Activated T-cell treated with anti-CD3 and anti-CD28 coated beads, Interleukin-2, amount 50 U/mL, for 72 hours (primary cell): ENCODE data around the gene KLRD1. TPM values are rescaled to one million over a fixed set of nuclear protein-coding genes. Genes with fewer than 3 reads are reported as not detected.
A peak's percentile ranks its signal among the peaks of the same experiment; 100 is the strongest.
"Not testable (repeated sequence)": the region's sequence is repeated elsewhere in the genome, so short reads cannot be mapped to it uniquely, and the experiment has no call there.

Experiments used
- ATAC-seq, 2 donors: fragments of 150-1000 bp; cut with Tn5 transposase; replicated peaks in 1 of 2; 2 replicates each; pipeline ENCODE4 v1.10.0; 2021; ENCODE audit warnings: moderate library complexity in 2 of 2, mild to moderate bottlenecking in 1 of 2
- DNase-seq, 2 donors: peaks; one replicate each; pipeline ENCODE4 v3.0.0; 2021 to 2022; ENCODE audit warnings: mixed read lengths in 1 of 2
- H3K27ac Mint-ChIP-seq: one replicate; pipeline ENCODE4 v1.8.0; 2022; ENCODE audit warnings: mild to moderate bottlenecking, moderate library complexity, mixed read lengths
- H3K27me3 Mint-ChIP-seq: one replicate; pipeline ENCODE4 v1.8.0; 2022; ENCODE audit warnings: low read depth, mixed read lengths
- H3K36me3 Mint-ChIP-seq, 2 donors: one replicate each; pipeline ENCODE4 v1.8.0; 2022; ENCODE audit warnings: mixed read lengths in 2 of 2, mild to moderate bottlenecking in 1 of 2; ENCODE audit not compliant: insufficient read depth in 2 of 2
- H3K4me1 Mint-ChIP-seq: one replicate; pipeline ENCODE4 v1.8.0; 2022; ENCODE audit warnings: low read depth, mixed read lengths
- H3K4me3 Mint-ChIP-seq, 2 donors: one replicate each; pipeline ENCODE4 v1.8.0; 2022; ENCODE audit warnings: mild to moderate bottlenecking in 2 of 2, mixed read lengths in 2 of 2, moderate library complexity in 2 of 2
- H3K9me3 Mint-ChIP-seq, 2 donors: one replicate each; pipeline ENCODE4 v1.8.0; 2022; ENCODE audit warnings: mixed read lengths in 2 of 2
- total RNA-seq, 2 donors: library from RNA; stranded (reverse); gene quantifications; one replicate each; pipeline ENCODE4 v1.2.3, GENCODE V29; 2022

KLRD1 gene
- total RNA-seq, 2 donors from 2014 or later, result 2.0 to 6.6 TPM

DNA sequence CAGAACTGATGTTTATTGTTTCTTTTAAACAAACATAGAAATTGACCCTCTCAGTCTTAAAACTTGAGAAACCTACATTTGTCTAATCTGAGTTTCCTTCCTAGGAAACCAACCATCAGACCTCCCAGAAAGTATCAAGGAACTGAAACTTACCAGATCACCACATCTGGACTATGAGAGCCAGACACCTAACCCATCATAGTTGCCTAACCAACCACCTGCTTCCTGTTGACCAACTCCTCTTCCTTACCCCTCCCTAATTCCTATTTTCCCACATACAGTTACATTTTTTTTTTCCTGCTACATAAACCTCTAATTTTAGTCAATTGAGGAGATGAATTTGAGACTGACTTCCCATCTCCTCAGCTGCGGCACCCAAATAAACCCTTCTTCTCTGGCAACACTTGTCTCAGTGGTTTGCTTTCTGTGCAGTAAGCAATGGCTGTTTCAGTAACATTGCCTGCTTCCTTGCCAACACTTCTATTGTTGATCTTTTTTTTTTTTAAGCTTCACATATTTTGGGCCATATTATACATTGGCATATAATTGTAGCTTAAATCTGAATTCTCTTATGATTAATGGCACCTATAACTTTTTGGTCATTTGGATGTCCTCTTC lies 34.3 kb downstream of the KLRD1 start:
- Mint-ChIP-seq H3K36me3 (peaks cover 4 to 9% of the 10 kb centered on the region in 2 donors), H3K27ac (no peak overlapping the region), H3K4me1 (peaks cover 6% of the 10 kb centered on the region), H3K4me3 (no peak overlapping the region), H3K9me3 (peaks cover 6 to 7% of the 10 kb centered on the region in 2 donors), H3K27me3 (peaks cover 14% of the 10 kb centered on the region)
- no peak for DNase-seq
- ATAC-seq, result no peak

DNA sequence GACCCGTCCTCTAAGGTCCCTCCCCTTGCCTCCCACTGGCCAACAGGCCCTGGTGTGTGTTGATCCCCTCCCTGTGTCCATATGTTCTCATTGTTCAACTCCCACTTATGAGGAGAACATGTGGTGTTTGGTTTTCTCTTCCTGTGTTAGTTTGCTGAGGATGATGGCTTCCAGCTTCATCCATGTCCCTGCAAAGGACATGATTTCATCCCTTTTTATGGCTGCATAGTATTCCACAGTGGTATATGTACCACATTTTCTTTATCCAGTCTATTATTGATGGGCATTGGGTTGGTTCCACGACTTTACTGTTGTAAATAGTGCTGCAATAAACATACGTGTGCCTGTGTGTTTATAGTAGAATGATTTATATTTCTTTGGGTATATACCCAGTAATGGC lies 43.8 kb downstream of the KLRD1 start:
- H3K4me1 Mint-ChIP-seq, H3K4me3 Mint-ChIP-seq, ATAC-seq, H3K27ac Mint-ChIP-seq, DNase-seq: not testable (repeated sequence)
- H3K27me3 Mint-ChIP-seq, result peaks cover 28% of the 10 kb centered on the region
- peaks cover 5 to 10% of the 10 kb centered on the region in 2 donors for H3K9me3 Mint-ChIP-seq
- peaks cover 11 to 21% of the 10 kb centered on the region in 2 donors for H3K36me3 Mint-ChIP-seq

DNA sequence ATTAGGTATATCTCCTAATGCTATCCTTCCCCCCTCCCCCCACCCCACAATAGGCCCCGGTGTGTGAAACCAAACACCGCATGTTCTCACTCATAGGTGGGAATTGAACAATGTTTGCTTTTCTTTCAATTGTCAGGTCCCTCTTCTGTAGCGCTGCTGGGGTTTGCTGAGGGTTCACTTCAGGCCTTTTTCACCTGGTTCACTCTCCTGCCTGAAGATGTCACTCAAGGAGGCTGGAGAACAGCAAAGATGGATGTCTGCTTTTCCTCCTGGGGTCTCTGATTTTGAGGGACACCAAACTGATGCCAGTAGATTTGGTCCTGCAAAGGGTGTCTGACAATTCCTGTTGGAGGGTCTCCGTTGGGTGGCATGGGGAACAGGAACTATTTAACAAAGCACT lies 46.4 kb downstream of the KLRD1 start:
- H3K4me1 Mint-ChIP-seq, result peaks cover 6% of the 10 kb centered on the region
- ATAC-seq (no peak), DNase-seq (no peak)
- peaks cover 8 to 18% of the 10 kb centered on the region in 2 donors for H3K36me3 Mint-ChIP-seq
- no peak overlapping the region for H3K27ac Mint-ChIP-seq
- H3K27me3 Mint-ChIP-seq, result peaks cover 28% of the 10 kb centered on the region
- H3K4me3 Mint-ChIP-seq, result no peak overlapping the region
- peaks cover 2 to 7% of the 10 kb centered on the region in 2 donors for H3K9me3 Mint-ChIP-seq

DNA sequence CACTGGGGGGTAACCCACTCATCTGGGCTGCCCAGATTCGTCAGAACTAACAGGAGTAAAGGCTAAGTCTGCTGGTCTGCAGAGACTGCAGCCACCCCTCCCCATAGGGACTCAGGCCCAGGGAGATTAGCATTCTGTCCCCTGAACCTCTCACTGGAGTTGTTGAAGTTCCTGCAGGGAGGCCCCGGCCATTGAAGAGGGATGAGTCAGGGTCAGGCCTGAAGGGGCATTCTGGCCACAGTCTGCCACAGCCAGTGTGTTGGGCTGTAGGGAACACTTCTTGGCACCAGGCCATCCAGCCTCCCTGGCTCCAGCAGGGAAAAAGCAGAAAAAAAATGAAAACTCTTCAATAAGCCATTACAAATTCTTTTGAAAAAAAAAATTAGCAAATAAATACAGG lies 46.8 kb downstream of the KLRD1 start:
- Mint-ChIP-seq H3K4me3 (no peak overlapping the region), H3K4me1 (peaks cover 10% of the 10 kb centered on the region), H3K27ac (no peak overlapping the region), H3K36me3 (peaks cover 8 to 18% of the 10 kb centered on the region in 2 donors), H3K27me3 (peaks cover 28% of the 10 kb centered on the region), H3K9me3 (peaks cover 2 to 7% of the 10 kb centered on the region in 2 donors)
- ATAC-seq (no peak), DNase-seq (no peak)

DNA sequence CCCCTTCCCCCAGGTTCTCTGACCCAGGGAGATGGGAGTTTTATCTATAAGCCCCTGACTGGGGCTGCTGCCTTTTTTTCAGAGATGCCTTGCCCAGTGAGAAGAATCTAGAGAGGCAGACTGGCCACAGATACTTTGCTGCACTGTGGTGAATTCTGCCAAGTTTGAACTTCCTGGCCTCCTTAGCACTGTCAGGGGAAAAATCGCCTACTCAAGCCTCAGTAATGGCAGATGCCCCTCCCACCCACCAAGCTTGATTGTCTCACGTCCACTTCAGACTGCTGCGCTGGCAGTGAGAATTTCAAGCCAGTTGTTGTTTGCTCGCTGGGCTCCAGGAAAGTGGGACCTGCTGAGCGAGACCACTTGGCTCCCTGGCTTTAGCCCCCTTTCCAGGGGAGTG lies 50.5 kb downstream of the KLRD1 start:
- H3K4me1 Mint-ChIP-seq, result peaks cover 27% of the 10 kb centered on the region
- ATAC-seq, result no peak
- peaks cover 2 to 3% of the 10 kb centered on the region in 2 donors for H3K36me3 Mint-ChIP-seq

DNA sequence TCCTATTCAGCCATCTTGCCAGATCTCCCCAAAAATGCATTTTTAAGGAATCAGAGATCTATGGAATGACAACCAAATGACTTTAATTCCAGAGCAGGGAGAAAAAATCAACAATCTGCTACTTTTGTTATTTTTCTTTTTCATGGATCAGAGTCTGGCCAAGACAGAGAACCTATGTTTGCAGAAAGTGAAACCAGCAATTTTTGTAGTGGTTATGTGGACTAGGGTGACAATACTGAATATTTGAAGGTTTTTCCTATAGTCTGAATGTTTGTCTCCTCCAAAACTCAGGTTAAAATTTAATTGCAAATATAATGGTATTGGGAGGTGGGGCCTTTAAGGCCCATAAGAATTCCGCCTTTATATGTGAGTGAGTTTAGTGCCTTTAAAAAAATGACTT lies 51.3 kb downstream of the KLRD1 start:
- Mint-ChIP-seq H3K4me3 (no peak overlapping the region), H3K36me3 (peaks cover 0 to 1% of the 10 kb centered on the region in 2 donors), H3K27ac (no peak overlapping the region), H3K9me3 (no peaks in the 10 kb centered on the region), H3K27me3 (no peaks in the 10 kb centered on the region), H3K4me1 (peaks cover 27% of the 10 kb centered on the region)
- ATAC-seq, result no peak
- DNase-seq, result no peak

More for the DNA sequence above, 50.5 kb downstream of the KLRD1 start:
- Mint-ChIP-seq H3K27ac (no peak overlapping the region), H3K9me3 (no peaks in the 10 kb centered on the region), H3K27me3 (peaks cover 6% of the 10 kb centered on the region), H3K4me3 (no peak overlapping the region)
- DNase-seq, result no peak

DNA sequence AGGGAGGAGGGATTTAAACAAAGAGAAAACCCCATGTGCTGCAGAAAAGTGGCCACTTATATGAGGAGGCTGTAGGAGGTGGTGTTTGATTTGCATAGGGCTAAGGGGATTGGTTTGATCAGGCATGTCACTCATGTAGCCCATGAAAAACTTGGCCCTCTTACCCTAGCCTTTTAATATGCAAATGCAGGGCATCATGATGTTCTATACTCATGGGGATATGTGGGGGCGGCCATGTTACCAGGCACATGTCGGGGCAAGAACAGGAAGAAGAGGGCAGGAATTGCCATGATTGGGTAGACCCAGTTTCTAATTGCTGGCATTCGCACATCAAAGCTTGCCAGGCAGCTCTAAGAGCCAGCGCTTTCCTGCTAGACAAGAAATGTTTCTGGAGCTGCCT lies 53.4 kb downstream of the KLRD1 start:
- H3K36me3 Mint-ChIP-seq, result peaks cover 0 to 1% of the 10 kb centered on the region in 2 donors
- no peaks in the 10 kb centered on the region for H3K9me3 Mint-ChIP-seq
- peak overlapping the region; percentile 0 to 31 for H3K4me3 Mint-ChIP-seq
- peak in 1 of 2 donors; percentile 18 for ATAC-seq
- H3K27ac Mint-ChIP-seq, result no peak overlapping the region
- peaks cover 23% of the 10 kb centered on the region for H3K4me1 Mint-ChIP-seq
- no peak for DNase-seq
- H3K27me3 Mint-ChIP-seq, result no peaks in the 10 kb centered on the region

DNA sequence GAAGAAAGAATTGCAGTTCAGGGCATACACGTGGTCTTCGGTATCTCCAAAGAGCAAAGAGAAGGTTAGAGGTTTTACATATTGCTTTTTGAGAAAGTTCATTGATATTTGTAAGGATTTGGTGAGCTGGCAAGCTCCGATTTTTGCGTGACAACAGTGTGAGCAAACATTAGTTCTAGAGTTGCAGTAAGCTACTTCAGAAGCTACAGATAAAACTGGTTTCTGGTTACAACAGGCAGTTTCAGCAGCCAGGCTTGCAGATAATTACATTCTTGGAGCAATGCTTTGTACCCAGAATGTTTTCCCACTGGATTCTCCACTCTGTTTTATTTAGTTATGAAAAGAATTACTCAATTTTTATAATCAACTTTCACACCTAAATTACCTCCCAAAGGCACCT lies 54.0 kb downstream of the KLRD1 start:
- Mint-ChIP-seq H3K4me1 (peaks cover 27% of the 10 kb centered on the region), H3K36me3 (peaks cover 0 to 1% of the 10 kb centered on the region in 2 donors), H3K27ac (no peak overlapping the region), H3K27me3 (no peaks in the 10 kb centered on the region), H3K9me3 (no peaks in the 10 kb centered on the region), H3K4me3 (peak overlapping the region; percentile 22 to 31)
- ATAC-seq, result no peak
- DNase-seq, result no peak

DNA sequence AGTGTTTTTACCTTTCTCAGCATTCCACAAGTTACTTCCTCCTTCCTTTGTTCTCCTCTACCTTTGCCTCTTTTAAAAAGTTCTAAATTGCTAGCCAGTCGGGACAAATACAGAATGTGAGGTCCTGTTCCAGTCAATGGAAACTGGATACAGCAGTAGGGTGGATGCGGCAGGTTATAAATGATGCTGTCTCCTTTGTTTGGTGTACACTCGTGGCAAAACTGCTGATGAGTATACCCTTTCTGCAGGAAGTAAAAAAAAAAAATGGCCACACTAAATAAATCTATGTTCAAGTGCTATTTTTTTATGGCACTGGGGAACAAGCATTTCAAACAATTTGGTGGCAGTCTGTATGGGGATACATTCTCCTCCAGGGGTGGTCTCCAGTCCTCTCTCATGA lies 54.7 kb downstream of the KLRD1 start:
- DNase-seq, result no peak
- Mint-ChIP-seq H3K36me3 (peaks cover 0 to 6% of the 10 kb centered on the region in 2 donors), H3K27ac (peak overlapping the region; percentile 76), H3K4me1 (peaks cover 33% of the 10 kb centered on the region), H3K4me3 (no peak overlapping the region), H3K9me3 (no peaks in the 10 kb centered on the region), H3K27me3 (no peaks in the 10 kb centered on the region)
- ATAC-seq, result no peak

DNA sequence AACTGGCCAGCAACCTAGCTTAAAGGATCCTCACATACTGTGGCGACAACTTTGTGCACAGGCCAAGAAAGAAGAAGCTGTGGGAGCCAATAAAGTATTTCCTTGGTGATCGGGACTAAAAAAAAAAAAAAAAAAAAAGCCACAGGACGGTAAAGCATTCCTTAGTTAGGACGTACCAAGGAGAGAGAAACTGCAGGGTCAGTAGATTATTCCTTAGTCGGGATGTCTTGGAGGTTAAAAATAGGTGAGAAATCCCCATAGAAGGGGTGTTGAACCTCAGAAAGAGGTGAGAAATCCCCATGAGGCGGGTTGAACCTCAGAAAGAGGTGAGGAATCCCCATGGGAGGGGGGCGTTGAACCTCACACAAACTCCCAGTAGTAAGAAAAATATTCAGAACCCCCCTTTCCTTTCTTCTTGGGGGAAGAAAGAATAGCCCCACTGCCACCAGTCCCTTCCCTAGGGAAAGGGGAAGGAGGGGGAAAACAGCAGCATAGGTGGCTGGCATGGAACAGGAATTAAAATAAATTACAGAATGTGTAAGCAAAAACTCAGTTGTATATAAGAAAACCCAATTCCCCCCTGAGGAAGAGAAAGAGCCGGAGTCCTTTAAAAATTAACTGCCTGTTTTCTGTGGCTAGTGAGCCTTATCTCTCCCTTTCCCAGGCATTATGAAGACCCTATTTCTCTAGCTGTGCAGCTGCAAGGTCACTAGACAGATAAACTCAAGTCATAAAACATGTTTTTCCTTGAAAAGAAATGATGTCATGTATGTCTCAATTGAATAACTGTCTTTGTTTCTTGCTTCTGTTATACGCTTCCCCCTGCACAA lies 55.4 kb downstream of the KLRD1 start:
- ATAC-seq, result no peak
- peak in 1 of 2 donors; percentile 25 for DNase-seq
- Mint-ChIP-seq H3K4me3 (no peak overlapping the region), H3K4me1 (peaks cover 34% of the 10 kb centered on the region), H3K27ac (peak overlapping the region; percentile 76), H3K36me3 (peaks cover 1 to 12% of the 10 kb centered on the region in 2 donors), H3K27me3 (no peaks in the 10 kb centered on the region), H3K9me3 (no peaks in the 10 kb centered on the region)

DNA sequence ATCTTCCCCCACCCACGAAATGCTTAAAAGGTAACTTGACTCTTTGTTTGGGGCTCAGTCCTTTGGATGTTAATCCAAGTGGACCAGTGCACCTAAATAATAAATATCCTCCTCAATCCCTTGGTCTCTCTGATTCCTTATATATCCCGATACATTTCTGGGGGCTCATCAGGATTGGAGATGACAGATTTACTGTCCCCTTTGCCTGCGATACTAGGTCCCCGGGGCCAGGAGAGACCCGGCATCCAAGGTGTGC lies 55.9 kb downstream of the KLRD1 start:
- ATAC-seq, result no peak
- Mint-ChIP-seq H3K27me3 (no peaks in the 10 kb centered on the region), H3K9me3 (no peaks in the 10 kb centered on the region), H3K4me1 (peaks cover 40% of the 10 kb centered on the region), H3K36me3 (peaks cover 5 to 17% of the 10 kb centered on the region in 2 donors), H3K27ac (no peak overlapping the region), H3K4me3 (no peak overlapping the region)
- no peak for DNase-seq

DNA sequence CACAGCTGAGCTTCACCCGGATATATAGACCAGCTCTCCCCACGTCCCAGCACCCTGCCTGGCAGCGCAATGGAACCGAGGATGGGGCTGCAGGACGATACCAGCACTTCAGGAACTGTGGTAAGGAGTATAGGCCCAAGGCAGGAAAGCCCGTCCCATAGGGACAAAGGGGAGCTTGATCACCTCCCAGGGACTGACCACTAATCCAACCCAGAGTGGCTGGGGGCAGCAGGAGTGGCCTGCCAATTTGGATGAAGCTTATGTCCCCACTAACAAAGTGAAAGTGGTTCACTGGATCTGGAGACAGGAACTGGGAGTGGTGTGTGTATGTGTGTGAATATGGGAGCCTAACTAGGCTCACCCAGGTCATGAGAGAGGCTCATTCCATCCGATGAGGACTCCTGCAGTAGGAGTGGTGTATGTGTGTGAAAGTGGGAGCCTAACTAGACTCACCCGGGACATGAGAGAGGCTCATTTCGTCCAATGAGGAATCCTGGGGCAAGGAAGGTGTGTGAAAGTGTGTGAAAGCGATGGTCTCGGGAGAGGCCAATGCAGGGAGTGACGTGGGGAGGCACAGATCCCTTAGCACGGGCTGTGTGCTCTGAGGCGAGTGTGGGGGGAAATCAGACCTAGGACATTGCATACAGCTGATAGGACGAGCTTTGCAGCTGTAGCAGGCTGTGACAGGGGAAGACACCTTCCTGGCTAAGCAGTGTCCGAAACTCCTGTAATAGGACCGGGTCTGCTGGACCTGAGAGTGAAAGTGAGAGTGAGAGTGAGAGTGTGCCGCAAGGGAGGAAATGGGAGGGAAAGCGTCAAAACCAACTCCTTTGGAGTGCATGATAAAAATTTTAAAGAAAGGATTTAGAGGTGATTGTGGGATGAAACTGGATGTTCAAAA lies 56.5 kb downstream of the KLRD1 start:
- no peaks in the 10 kb centered on the region for H3K9me3 Mint-ChIP-seq
- DNase-seq (peak; percentile 38 to 40), ATAC-seq (peak; percentile 72 to 74)
- no peaks in the 10 kb centered on the region for H3K27me3 Mint-ChIP-seq
- H3K4me3 Mint-ChIP-seq, result no peak overlapping the region
- H3K36me3 Mint-ChIP-seq, result peaks cover 8 to 19% of the 10 kb centered on the region in 2 donors
- peaks cover 42% of the 10 kb centered on the region for H3K4me1 Mint-ChIP-seq
- no peak overlapping the region for H3K27ac Mint-ChIP-seq
